ENCODE results near the gene NBAS. TPM values are rescaled to one million over a fixed set of nuclear protein-coding genes. Genes with fewer than 3 reads are reported as not detected.

NBAS gene
- polyA plus RNA-seq, 1 donor from 2014 or later: 31.9 TPM

DNA sequence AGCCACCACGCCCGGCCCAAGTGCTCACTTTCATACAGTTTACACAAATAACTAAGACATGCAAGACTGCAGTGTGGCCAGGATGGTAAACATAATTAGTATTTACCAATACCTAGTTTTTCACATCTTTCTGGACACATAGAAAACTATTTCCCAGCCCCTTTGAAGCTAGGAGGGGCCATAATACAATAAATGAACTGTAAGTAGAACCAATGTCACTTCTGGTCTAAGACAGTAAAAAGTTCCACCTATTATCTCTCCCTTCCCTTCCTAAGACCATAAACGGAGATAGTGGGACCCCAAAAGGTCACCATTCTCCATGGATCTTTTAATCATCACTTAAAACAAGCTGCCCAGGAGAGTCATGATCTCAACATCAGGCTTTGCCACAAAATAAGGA is 51.0 kb downstream of the NBAS start:
- H2AFZ ChIP-seq (ENCODE audit: low read depth, low read length): no peak overlapping the region
- no peaks in the 10 kb centered on the region for H3K27me3 ChIP-seq (ENCODE audit: insufficient read depth, low read depth, low read length)
- H3K4me2 ChIP-seq (ENCODE audit: low read length): no peak overlapping the region
- no peaks in the 10 kb centered on the region for H3K9me2 ChIP-seq (ENCODE audit: insufficient read depth, low read length)
- no peaks in the 10 kb centered on the region for H4K20me1 ChIP-seq (ENCODE audit: insufficient read depth)
- H3K4me3 ChIP-seq (ENCODE audit: low read length): no peak overlapping the region
- H3K9ac ChIP-seq (ENCODE audit: low read length): no peak overlapping the region
- H3K9me3 ChIP-seq (ENCODE audit: low read length): no peaks in the 10 kb centered on the region
- H3K27ac ChIP-seq (ENCODE audit: low read length): no peak overlapping the region
- TF ChIP-seq CTCF (IDR thresholded peaks at IDR 0.05; ENCODE audit: poor library complexity, severe bottlenecking) (no peak), TAF1 (IDR thresholded peaks at IDR 0.05; ENCODE audit: low read depth) (no peak), POLR2AphosphoS5 (IDR thresholded peaks at IDR 0.05) (no peak), MXI1 (conservative IDR thresholded peaks at IDR 0.05; ENCODE audit: poor library complexity, severe bottlenecking) (no peak), EZH2 (IDR thresholded peaks at IDR 0.05; ENCODE audit: borderline replicate concordance, insufficient read depth, low read length, poor library complexity, severe bottlenecking) (no peak)
- no peaks in the 10 kb centered on the region for H3K79me2 ChIP-seq (replicated peaks; ENCODE audit: insufficient read depth, low read length)
- no peaks in the 10 kb centered on the region for H3F3A ChIP-seq (ENCODE audit: insufficient read depth, low read length, poor library complexity, severe bottlenecking)
- H3K36me3 ChIP-seq (ENCODE audit: insufficient read depth, low read length): peaks cover 5% of the 10 kb centered on the region

DNA sequence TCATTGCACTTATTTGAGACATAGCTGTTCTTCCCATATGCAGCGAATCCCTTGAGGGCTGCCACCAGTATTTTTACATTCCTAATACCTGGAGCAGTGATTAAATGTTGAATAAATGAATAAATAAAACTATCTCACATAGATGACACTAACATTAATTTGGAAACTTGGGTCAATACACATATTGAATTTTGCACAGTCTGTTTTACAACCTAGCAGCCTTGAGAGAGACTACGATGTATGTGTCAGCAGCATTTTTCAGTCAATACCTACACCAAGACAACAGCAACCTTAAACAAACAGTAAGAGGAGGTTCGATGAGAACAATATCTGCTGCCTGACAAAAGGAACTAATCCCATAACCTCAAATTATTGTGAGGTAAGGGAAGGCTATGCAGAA is 53.4 kb downstream of the NBAS start:
- Histone ChIP-seq H3K36me3 (ENCODE audit: insufficient read depth, low read length) (peaks cover 5% of the 10 kb centered on the region), H3K9ac (ENCODE audit: low read length) (no peak overlapping the region), H3K79me2 (replicated peaks; ENCODE audit: insufficient read depth, low read length) (no peaks in the 10 kb centered on the region), H3K27ac (ENCODE audit: low read length) (peak overlapping the region; percentile 2), H3F3A (ENCODE audit: insufficient read depth, low read length, poor library complexity, severe bottlenecking) (no peaks in the 10 kb centered on the region), H3K9me3 (ENCODE audit: low read length) (no peaks in the 10 kb centered on the region), H3K4me2 (ENCODE audit: low read length) (no peak overlapping the region), H4K20me1 (ENCODE audit: insufficient read depth) (no peaks in the 10 kb centered on the region), H2AFZ (ENCODE audit: low read depth, low read length) (no peak overlapping the region), H3K4me3 (ENCODE audit: low read length) (no peak overlapping the region), H3K9me2 (ENCODE audit: insufficient read depth, low read length) (no peaks in the 10 kb centered on the region), H3K27me3 (ENCODE audit: insufficient read depth, low read depth, low read length) (no peaks in the 10 kb centered on the region)
- TF ChIP-seq EZH2 (IDR thresholded peaks at IDR 0.05; ENCODE audit: borderline replicate concordance, insufficient read depth, low read length, poor library complexity, severe bottlenecking): no peak
- TF ChIP-seq RAD21 (conservative IDR thresholded peaks at IDR 0.05): no peak
- TF ChIP-seq CTCF (IDR thresholded peaks at IDR 0.05; ENCODE audit: poor library complexity, severe bottlenecking): no peak
- no peak for TF ChIP-seq SMC3 (conservative IDR thresholded peaks at IDR 0.05; ENCODE audit: poor library complexity)
- TF ChIP-seq REST (IDR thresholded peaks at IDR 0.05; ENCODE audit: borderline replicate concordance): no peak
- no peak for TF ChIP-seq TAF1 (IDR thresholded peaks at IDR 0.05; ENCODE audit: low read depth)
- no peak for TF ChIP-seq MXI1 (conservative IDR thresholded peaks at IDR 0.05; ENCODE audit: poor library complexity, severe bottlenecking)
- no peak for TF ChIP-seq EP300 (conservative IDR thresholded peaks at IDR 0.05; ENCODE audit: poor library complexity, severe bottlenecking)
- no peak for TF ChIP-seq POLR2AphosphoS5 (IDR thresholded peaks at IDR 0.05)

All from neural cell (in vitro differentiated cells).